Measurements from ENCODE around the gene SLC47A2.

The SLC47A2 gene

GRCh38 chr17:19642373-19642893 lies 74.0 kb downstream of the SLC47A2 start:
- DNase-seq = no peak

GRCh38 chr17:19641687-19642372 lies 74.6 kb downstream of the SLC47A2 start:
- no peak for DNase-seq

- no peak for DNase-seq
These were observed 84.5 kb downstream of the SLC47A2 start for GRCh38 chr17:19631905-19632304.

- no peak for DNase-seq
These were observed 85.7 kb downstream of the SLC47A2 start for GRCh38 chr17:19630661-19631060.

GRCh38 chr17:19630035-19630434 lies 86.3 kb downstream of the SLC47A2 start:
- no peak for DNase-seq

- DNase-seq = no peak
These were observed 86.9 kb downstream of the SLC47A2 start for GRCh38 chr17:19629449-19629848.

All from CD4-positive, alpha-beta T cell treated with Interleukin-4 for 4 hours (primary cell).